NCI-H2196 treated with DMSO at 0.1 percent for 48 hours (cell line): ENCODE results near the gene PLXNA4.

Source experiments
- DNase-seq: peaks from one replicate; lab custom pipeline; 2025; ENCODE audit not compliant: unreplicated experiment; lab: John Stamatoyannopoulos, UW

PLXNA4 gene

DNA sequence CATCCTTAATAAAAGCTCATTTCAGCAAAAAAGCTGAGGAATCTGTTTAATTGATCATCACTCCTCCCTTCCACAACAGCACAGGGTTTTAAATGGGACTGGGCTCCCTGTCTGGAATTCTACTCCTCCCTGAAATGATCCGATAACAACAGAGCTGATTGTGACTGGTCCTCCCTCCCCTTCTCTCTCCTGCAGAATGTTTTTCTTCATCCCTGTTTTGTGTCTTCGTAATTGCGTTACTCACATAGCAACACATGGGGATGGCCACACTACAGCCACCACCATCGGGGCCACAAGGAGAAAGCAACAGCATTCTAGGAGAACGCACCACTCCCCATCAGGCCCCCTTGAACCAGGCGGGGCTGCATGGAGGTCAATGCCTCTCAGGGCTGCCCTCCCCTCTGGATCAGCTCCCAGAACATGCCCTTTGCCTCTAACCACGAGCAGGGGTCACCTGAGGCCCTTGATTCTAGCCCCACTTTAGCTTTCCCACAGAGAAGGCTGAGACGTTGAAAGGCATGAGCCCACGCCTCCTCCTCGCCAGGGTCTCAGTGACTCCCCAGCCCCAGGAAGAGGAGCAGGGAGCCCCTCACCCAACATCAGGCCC lies 152.6 kb downstream of the PLXNA4 start:
- DNase-seq = no peak

DNA sequence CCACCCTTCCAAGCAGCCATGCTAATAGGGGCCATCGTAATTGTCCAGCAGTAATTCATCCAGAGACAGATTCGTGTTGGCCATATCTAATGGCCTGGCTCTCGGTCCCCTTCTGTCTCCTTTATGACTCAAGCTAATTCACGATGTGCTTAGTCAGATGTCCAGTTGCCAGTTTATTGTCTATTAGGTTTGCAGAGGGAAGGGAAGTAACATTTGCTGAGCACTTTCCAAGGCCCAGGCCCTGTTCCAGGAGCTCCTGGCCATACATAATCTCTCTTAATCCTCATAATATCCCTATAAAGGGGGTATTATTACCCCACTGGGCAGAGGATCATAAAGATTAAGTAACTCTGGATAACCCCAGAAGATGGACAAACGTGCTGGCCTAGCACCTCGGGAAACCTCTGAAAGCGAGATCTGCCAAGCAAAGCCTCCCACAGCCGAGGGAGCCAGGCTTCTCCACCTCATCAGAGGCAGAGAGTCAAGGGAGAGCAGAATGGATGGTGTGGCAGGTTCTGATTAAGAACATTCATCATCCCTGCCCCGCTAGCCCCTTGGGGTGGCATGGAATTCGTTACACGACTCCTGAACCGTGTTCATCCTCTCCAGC lies 153.7 kb downstream of the PLXNA4 start:
- no peak for DNase-seq

DNA sequence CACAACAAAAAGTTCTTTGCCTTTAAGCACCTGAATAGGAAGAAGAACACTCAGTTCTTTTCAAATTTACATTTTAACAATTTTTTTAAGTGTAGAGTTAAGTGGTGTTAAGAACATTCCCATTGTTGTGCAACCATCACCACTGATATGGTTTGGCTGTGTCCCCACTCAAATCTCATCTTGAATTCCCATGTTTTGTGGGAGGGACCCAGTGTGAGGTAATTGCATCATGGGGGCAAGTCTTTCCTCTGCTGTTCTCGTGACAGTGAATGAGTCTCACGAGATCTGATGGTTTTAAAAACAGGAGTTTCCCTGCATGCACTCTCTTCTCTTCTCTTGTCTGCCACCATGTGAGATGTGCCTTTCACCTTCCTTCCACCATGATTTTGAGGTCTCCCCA lies 155.7 kb downstream of the PLXNA4 start:
- no peak for DNase-seq

DNA sequence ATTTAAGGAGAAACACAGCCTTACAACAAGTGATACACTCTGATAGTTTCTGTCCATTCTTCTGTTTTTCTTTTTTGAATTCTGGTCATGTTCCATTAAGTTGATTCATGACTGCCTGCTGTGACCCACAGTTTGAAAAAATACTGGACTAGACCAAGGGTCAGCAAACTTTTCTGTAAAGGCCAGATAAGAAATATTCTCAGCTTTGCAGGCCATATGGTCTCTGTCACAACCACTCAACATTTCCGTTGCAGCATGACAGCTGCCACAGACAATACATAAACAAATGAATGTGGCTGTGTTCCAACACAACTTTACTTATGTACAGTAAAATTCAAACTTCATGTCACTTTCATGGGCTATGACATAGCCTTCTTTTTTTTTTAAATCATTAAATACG lies 156.7 kb downstream of the PLXNA4 start:
- DNase-seq = no peak

- no peak for DNase-seq
Measured at GRCh38 chr7:132418840-132419239, 157.4 kb downstream of the PLXNA4 start.

DNA sequence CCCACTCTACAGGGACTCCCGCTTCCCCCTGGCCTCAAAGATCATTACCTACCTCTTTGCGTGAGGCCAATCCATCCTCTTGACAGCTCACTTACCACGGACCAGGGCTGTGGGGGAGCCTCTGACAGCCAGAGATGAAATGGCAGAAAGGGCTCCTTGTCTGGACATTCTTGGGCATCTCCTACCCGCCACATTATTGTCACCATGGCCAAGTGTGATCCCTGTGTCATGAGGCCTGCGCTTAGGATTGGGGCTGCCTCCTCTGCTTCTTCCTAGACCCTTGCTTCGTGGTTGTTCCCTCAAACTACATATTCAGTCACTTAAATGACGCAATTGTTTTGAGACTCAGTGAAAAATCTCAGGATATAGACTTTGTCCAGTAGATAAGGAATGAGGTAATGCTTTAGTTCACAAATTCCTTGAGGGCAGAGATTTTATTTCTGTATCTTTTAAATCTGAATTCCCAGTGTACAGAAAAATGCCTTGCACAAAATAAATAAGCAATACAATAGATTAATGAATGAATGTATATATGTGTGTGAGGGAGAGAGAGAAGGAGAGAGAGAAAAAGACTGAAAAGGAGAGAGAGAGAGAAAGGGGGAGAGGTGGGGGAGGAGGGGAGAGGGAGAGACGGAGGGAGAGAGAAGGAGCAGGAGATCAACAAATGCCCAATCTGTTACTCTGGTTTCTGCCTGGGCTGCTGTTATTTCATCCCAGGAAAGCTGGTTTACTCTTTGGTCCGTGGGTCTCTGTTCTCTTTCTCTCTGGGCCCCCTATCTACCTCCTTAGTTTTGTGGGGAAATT lies 159.0 kb downstream of the PLXNA4 start:
- no peak for DNase-seq

DNA sequence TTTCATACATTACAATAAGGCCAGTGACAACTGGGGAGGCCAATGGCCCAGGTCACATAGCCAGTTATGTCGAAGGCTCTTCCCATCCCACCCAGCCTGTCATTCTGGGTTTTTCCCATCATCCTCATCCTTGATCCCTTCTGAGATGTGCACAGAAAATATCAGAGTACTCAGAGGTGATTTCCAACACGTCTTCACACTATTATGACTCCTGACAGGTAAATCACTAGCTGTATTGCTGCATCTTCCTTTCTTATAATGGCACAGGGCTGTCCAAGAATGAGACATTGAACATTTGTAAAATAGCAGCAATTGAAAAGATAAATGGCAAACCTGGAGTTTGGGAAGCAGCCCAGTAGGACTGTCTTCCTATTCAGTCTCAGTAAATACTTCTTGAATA lies 159.9 kb downstream of the PLXNA4 start:
- no peak for DNase-seq

- no peak for DNase-seq
Measured at GRCh38 chr7:132415259-132415658, 161.0 kb downstream of the PLXNA4 start.

DNA sequence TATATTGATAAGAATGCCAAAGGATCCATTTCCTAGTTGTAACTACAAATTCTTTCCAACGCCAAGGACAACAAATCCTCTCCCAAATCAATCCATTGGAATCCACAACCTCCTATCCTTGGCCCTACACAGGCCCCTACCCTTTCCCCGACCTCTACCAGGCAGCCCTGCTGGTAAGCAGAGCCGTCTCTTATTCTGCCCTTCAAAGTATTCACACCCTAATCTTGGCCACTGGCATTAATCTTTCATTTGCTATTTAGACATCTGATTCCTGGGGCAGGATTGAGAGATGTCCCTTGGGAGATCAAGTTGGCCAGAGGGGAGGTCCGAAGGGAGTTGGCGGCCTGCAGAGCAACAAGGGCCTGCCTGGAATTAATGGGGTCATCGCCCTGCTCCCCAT lies 161.4 kb downstream of the PLXNA4 start:
- DNase-seq = no peak

- DNase-seq = peak; percentile 13
Measured at GRCh38 chr7:132412435-132412834, 163.8 kb downstream of the PLXNA4 start.

- DNase-seq = no peak
Measured at GRCh38 chr7:132410861-132411541, 165.3 kb downstream of the PLXNA4 start.

GRCh38 chr7:132410385-132410784 lies 165.9 kb downstream of the PLXNA4 start:
- no peak for DNase-seq

- no peak for DNase-seq
Measured at GRCh38 chr7:132407764-132408163, 168.5 kb downstream of the PLXNA4 start.

DNA sequence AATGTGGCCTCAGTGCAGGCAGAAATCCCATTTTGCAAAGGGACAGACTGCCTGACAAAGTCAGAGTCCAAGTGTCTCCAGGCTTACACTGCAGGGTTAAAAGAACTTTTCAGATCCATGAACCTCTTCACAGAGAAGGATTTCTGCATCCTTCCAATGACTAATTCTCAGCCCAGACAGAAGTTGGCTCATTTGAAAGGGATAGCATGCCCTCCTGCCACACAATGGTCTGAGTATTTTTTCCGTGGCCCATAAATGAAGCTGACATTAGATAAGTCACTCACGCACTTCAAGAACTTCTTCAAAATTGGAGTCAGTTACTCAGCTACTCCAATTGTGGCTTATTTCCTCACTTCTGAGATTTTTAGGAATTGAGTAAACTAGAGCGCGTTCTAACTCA lies 170.2 kb downstream of the PLXNA4 start:
- no peak for DNase-seq

- DNase-seq = no peak
Measured at GRCh38 chr7:132404261-132404660, 172.0 kb downstream of the PLXNA4 start.

- DNase-seq = no peak
Measured at GRCh38 chr7:132403465-132404110, 172.7 kb downstream of the PLXNA4 start.

DNA sequence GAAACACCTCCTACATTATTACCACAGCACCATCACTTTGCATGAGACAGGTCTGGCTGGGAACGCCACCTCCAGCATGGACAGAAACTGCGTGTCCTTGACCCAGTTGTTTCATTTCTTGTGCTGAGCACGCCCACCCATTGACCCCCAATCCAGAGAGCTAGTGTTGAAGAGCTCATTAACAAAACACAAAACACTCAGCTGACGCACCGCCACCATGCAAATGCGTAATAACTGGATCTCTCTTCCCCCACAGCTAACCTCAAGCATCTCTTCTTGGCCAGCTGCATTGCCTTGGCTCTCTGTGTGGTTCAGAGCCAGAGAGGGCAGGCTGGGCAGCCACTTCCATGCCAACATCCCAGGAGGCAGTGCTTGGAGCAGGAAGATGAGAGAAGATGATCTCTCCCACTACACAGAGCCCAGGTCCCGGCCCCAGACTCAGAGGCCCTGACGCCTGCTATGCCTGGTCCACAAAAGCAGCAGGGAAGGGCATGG lies 173.5 kb downstream of the PLXNA4 start:
- peak; percentile 10 for DNase-seq

- DNase-seq = no peak
Measured at GRCh38 chr7:132402096-132402495, 174.2 kb downstream of the PLXNA4 start.

DNA sequence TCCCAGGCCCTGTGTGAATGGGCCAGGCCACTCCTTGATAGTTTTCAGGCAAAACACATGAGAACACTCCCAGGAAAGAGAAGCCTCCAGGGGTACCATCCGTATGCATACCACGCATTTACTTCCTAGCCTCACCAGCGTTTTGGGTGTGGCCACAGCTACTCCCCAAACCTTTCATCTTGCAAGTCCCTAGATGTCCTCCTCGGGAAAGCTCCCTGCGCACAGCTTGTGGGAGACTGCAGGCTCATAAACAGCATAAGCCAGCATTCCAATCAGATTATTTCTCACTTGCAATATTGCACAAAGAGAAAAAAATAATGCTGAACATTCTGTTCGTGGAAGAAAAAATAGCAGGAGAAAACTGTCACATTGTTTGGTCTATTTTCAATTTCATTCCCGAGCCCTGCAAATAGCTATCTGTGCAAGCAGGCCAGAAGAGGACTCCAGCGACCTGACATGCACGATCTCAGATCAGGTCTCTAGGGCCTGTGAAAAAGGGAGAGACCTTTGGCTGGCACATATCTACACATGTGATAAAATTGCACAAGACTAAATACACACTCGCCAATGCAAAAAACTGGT lies 175.6 kb downstream of the PLXNA4 start:
- no peak for DNase-seq

DNA sequence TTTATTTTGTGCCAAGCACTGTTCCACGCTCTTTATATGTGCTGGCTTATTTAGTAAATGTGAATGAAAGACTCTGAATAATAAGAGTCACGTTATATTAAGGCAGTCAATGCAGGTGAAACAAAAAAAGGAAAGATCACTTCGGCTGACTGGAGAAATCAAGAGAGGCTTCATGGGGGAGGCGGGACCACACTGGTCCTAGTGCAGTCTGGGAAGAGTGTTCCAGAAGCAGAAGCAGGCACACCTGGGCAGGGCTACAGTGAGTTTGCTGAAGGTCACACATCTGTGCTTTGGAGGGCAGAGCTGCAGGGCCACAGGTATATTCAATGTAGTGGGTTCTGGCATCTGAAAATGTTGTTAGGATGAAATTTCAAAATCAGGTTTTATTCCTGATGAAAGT lies 176.9 kb downstream of the PLXNA4 start:
- no peak for DNase-seq
